Measurements from ENCODE around the gene GLYATL3.

GLYATL3 gene

DNA sequence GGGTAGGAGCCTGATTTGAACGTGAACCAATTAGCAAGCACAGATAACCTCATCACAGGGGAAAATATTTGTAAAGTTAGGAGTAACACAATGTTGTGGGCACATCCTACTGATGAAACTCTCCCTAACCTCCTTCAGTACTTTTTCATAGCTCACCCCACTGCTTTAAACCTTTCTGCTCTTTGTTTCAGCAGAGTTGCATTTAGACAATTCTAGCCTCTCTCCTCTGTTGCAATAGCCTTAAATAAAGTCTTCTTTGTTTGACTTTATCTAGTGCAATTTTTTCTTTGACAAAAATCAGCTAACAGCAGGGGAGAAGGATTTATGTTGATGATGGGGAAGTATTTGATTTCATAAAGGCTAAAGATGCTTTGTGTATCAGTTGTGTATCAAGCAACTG, 64.8 kb downstream of the GLYATL3 start:
- in situ Hi-C loops (cut with HindIII; ENCODE audit: low pct_ligation_motif_present, low pct_unique_long_range_greater_than_20kb, low sequenced_read_pairs) = no loop called here
- no peak for DNase-seq

DNA sequence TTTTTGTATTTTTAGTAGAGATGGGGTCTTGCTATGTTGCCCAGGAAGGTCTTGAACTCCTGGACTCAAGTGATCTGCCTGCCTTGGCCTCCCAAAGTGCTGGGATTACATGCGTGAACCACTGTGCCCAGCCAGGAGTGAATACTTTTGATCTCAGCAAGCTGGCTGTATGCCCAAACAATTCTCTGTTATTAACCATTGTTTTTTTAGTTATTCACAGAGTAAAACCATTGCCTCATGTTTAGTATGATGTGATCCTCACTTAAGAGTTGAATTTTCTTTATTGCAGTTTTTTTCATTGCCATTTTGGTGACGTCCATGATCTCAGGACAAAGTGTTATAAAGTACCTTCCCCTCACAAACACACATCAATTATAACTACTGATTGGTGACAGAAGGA, 65.5 kb downstream of the GLYATL3 start:
- in situ Hi-C loops (cut with HindIII; ENCODE audit: low pct_ligation_motif_present, low pct_unique_long_range_greater_than_20kb, low sequenced_read_pairs) = no loop called here
- DNase-seq = no peak

DNA sequence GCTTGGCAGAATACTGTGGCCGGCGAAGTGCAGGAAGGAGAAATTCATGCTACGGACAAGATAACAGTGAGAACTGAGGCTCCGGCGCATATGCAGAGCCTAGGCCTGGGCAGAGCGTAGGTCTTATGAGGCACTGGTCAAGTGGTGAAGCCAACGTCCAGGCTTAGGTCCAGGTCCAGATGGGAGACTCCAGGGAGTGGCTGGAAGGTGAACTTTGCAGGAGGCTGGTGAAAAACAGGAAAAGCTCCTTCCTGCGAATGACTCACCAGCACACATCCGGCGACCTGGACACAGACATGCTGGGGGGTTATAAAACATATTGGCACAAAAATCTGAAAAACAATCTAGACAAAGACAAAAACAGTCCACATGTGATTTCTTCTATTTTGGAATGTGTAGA, 66.1 kb downstream of the GLYATL3 start:
- DNase-seq = no peak
- in situ Hi-C loops (cut with HindIII; ENCODE audit: low pct_ligation_motif_present, low pct_unique_long_range_greater_than_20kb, low sequenced_read_pairs) = no loop called here

DNA sequence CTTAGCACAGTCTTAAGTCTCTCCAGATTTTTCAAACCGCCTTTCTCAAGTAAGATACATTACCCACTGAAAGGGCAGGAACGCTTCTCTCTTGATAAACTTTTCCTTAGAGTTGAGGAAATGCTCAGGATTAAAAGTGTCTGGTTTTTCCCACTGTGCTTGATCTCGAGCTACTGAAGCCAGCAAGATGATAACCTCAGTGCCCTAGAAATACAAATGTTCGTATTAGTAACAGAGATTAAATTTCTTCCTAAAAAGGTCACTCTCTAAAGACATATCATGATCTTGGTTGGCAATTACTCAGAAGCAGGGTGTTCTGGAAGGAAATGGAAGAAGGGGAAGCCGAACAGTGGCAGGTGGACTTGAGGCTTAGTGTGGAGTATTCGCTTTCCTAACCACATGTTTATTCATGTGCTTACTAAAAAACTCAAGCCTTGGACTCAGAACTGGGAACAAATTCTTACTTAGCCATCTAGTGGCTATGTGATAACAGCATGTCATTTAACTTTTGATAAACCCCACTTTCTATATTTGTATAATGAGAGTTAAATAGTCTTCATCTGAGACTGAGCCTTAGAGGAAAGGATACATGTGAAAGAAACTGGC, 70.9 kb downstream of the GLYATL3 start:
- peak; percentile 28 for DNase-seq
- in situ Hi-C loops (cut with HindIII; ENCODE audit: low pct_ligation_motif_present, low pct_unique_long_range_greater_than_20kb, low sequenced_read_pairs) = no loop called here

DNA sequence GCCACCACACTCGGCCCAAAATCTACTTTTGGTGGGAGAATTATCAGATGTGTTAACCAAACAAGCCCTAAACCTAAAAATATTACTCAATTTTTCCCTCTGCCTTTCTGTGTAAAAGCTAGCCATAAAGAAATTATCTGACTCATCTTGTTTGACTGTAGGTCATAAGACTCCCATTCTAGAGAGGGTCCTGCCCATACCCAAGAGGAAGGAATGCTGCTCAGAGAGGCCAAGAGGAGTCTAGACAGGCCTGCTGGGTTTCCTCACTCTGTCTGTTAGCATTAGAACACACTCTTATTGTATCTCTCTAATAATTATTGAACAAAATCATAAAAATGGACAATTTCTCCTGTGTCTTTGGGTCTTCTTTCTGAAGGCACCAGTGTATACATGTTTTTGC, 76.9 kb downstream of the GLYATL3 start:
- DNase-seq = no peak
- in situ Hi-C loops (cut with HindIII; ENCODE audit: low pct_ligation_motif_present, low pct_unique_long_range_greater_than_20kb, low sequenced_read_pairs) = no loop called here

All from ACHN (cell line).